Measurements from ENCODE around the gene TDRD12.

DNA sequence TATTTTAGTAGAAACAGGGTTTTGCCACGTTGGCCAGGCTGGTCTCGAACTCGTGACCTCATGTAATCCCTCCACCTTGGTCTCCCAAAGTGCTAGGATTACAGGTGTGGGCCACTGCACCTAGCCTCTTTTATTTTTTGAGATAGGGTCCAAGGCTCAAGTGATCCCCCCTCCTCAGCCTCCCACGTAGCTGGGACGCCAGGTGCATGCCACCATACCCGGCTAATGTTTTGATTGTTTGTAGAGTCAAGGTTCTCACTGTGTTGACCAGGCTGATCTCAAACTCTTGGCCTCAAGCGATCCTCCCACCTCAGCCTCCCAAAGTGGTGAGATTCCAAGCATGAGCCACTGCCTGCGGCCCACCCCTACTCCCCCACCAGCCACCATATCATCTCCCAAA is 143.7 kb downstream of the TDRD12 start:
- TF ChIP-seq POLR2AphosphoS5 (IDR thresholded peaks at IDR 0.05; ENCODE audit: insufficient read depth, low read depth, low read length), result no peak
- TF ChIP-seq POLR2A (IDR thresholded peaks at IDR 0.05; ENCODE audit: low read depth, low read length), result no peak
- TF ChIP-seq, protein P1, sequence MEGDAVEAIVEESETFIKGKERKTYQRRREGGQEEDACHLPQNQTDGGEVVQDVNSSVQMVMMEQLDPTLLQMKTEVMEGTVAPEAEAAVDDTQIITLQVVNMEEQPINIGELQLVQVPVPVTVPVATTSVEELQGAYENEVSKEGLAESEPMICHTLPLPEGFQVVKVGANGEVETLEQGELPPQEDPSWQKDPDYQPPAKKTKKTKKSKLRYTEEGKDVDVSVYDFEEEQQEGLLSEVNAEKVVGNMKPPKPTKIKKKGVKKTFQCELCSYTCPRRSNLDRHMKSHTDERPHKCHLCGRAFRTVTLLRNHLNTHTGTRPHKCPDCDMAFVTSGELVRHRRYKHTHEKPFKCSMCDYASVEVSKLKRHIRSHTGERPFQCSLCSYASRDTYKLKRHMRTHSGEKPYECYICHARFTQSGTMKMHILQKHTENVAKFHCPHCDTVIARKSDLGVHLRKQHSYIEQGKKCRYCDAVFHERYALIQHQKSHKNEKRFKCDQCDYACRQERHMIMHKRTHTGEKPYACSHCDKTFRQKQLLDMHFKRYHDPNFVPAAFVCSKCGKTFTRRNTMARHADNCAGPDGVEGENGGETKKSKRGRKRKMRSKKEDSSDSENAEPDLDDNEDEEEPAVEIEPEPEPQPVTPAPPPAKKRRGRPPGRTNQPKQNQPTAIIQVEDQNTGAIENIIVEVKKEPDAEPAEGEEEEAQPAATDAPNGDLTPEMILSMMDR (IDR thresholded peaks at IDR 0.05; ENCODE audit: extremely low read depth in 1 of 2, insufficient read depth in 1 of 2, low read depth in 1 of 2, low read length in 2 of 2), result no peak
